Measurements from ENCODE around the gene CDC14C.

- no peak for TF ChIP-seq POLR2AphosphoS5 (IDR thresholded peaks at IDR 0.05; ENCODE audit: low read depth, low read length)
- TF ChIP-seq TCF7L2 (IDR thresholded peaks at IDR 0.05; ENCODE audit: low read depth, low read length): no peak
- no peak for TF ChIP-seq CTCF (IDR thresholded peaks at IDR 0.05)
Observed at GRCh38 chr7:48943279-48943990, 19.1 kb downstream of the CDC14C start.
